Prostate gland (tissue), 2 donors: ENCODE results near the gene BCAS3.

Experiments used
- POLR2A ChIP-seq: fragments of 450-650 bp; IDR thresholded peaks from one replicate; pipeline ENCODE4 v1.6.1; 2016; ENCODE audit warnings: antibody characterized with exemption, mild to moderate bottlenecking
- POLR2AphosphoS5 ChIP-seq: sonication (generic); formaldehyde crosslinking; IDR thresholded peaks from one replicate; pipeline ENCODE4 v1.6.1; 2017; ENCODE audit warnings: antibody characterized with exemption
- TF ChIP-seq, protein P1 (sequence below), 4 experiments: fragments of 200-600 bp in 2 of 4; fragments of 450-650 bp in 2 of 4; sonication (generic) in 2 of 4; IDR thresholded peaks; 1 replicate in 3 of 4; 2 replicates in 1 of 4; pipeline ENCODE4 v1.5.1; 2016 to 2019; ENCODE audit warnings: antibody characterized with exemption in 4 of 4, mild to moderate bottlenecking in 2 of 4, moderate library complexity in 2 of 4

DNA sequence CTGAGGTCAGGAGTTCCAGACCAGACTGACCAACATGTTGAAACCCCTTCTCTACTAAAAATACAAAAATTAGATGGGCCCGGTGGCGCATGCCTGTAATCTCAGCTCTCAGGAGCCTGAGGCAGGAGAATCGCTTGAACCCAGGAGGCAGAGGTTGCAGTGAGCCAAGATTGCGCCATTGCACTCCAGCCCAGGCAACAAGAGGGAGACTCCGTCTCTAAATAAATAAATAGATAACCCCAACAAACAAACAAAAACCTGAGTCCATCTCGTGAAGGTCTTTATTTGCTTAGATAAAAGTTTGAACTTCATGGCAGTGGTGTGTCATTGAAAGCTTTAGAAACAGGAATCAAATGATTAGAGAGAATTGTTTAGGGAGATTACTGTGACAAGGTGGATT is 167.4 kb downstream of the BCAS3 start:
- TF ChIP-seq, protein P1, sequence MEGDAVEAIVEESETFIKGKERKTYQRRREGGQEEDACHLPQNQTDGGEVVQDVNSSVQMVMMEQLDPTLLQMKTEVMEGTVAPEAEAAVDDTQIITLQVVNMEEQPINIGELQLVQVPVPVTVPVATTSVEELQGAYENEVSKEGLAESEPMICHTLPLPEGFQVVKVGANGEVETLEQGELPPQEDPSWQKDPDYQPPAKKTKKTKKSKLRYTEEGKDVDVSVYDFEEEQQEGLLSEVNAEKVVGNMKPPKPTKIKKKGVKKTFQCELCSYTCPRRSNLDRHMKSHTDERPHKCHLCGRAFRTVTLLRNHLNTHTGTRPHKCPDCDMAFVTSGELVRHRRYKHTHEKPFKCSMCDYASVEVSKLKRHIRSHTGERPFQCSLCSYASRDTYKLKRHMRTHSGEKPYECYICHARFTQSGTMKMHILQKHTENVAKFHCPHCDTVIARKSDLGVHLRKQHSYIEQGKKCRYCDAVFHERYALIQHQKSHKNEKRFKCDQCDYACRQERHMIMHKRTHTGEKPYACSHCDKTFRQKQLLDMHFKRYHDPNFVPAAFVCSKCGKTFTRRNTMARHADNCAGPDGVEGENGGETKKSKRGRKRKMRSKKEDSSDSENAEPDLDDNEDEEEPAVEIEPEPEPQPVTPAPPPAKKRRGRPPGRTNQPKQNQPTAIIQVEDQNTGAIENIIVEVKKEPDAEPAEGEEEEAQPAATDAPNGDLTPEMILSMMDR (IDR thresholded peaks at IDR 0.05): no peak
- TF ChIP-seq POLR2A: no peak
- TF ChIP-seq POLR2AphosphoS5: no peak
